ENCODE data around the gene NOVA2.

The NOVA2 gene

GRCh38 chr19:45973553-45974338 is at the start of gene NOVA2:
Gene NOVA2 (minus strand): TSS chr19:45973865. CDS start chr19:45973351, 514 bp downstream.
- DNase-seq: peak; percentile 27

- DNase-seq: no peak
Measured at GRCh38 chr19:46023311-46023779, 49.7 kb upstream of the NOVA2 start.

- no peak for DNase-seq
Measured at GRCh38 chr19:46022431-46023310, 49.0 kb upstream of the NOVA2 start, which contains the start of gene PGLYRP1. Gene PGLYRP1 (minus strand): TSS chr19:46023053. CDS start chr19:46023021, 32 bp downstream.

- DNase-seq: no peak
Measured at GRCh38 chr19:46022061-46022430, 48.4 kb upstream of the NOVA2 start.

- DNase-seq: no peak
Measured at GRCh38 chr19:46021531-46022041, 47.9 kb upstream of the NOVA2 start.

GRCh38 chr19:46020819-46021125 is 47.1 kb upstream of the NOVA2 start:
- no peak for DNase-seq

- no peak for DNase-seq
Measured at GRCh38 chr19:46019270-46019669, 45.6 kb upstream of the NOVA2 start.

- no peak for DNase-seq
Measured at GRCh38 chr19:46018729-46019251, 45.1 kb upstream of the NOVA2 start.

- no peak for DNase-seq
Measured at GRCh38 chr19:46017874-46018675, 44.4 kb upstream of the NOVA2 start.

- no peak for DNase-seq
Measured at GRCh38 chr19:46017095-46017429, 43.4 kb upstream of the NOVA2 start.

- DNase-seq: peak; percentile 86
Measured at GRCh38 chr19:46016426-46017094, 42.9 kb upstream of the NOVA2 start.

- peak; percentile 48 for DNase-seq
Measured at GRCh38 chr19:46015687-46016425, 42.2 kb upstream of the NOVA2 start.

- peak; percentile 72 for DNase-seq
Measured at GRCh38 chr19:46014941-46015686, 41.4 kb upstream of the NOVA2 start.

GRCh38 chr19:46014534-46014933 is 40.9 kb upstream of the NOVA2 start:
- no peak for DNase-seq

- peak; percentile 70 for DNase-seq
Measured at GRCh38 chr19:46009530-46010510, 36.2 kb upstream of the NOVA2 start.

GRCh38 chr19:46006411-46006810 is 32.7 kb upstream of the NOVA2 start:
- no peak for DNase-seq

GRCh38 chr19:46002678-46003275 is 29.1 kb upstream of the NOVA2 start:
- no peak for DNase-seq

GRCh38 chr19:46000491-46001246 is 27.0 kb upstream of the NOVA2 start:
- DNase-seq: peak; percentile 84

All from CD4-positive, alpha-beta T cell treated with Interleukin-12 subunit alpha and Interleukin-12 subunit beta, for 1 hour (primary cell).